ENCODE data around the gene CYB561.

- TF ChIP-seq ZSCAN5A (tag by site-specific recombination; IDR thresholded peaks at IDR 0.05) (no peak), CTCF (tag by site-specific recombination; IDR thresholded peaks at IDR 0.05) (no peak), TRIM28 (IDR thresholded peaks at IDR 0.05; ENCODE audit: borderline replicate concordance, low read length) (no peak), SCRT1 (tag by site-specific recombination; IDR thresholded peaks at IDR 0.05; ENCODE audit: borderline replicate concordance) (no peak), YY1 (tag by site-specific recombination; IDR thresholded peaks at IDR 0.05) (no peak), PRDM10 (tag by site-specific recombination; IDR thresholded peaks at IDR 0.05) (no peak), ZNF629 (tag by site-specific recombination; IDR thresholded peaks at IDR 0.05) (no peak), HOXA7 (CRISPR knock-in tag; IDR thresholded peaks at IDR 0.05; ENCODE audit: borderline replicate concordance) (no peak), ZNF37A (tag by site-specific recombination; IDR thresholded peaks at IDR 0.05) (no peak), ZFP69B (tag by site-specific recombination; IDR thresholded peaks at IDR 0.05) (no peak), ZNF514 (tag by site-specific recombination; IDR thresholded peaks at IDR 0.05) (no peak), REST (tag by site-specific recombination; IDR thresholded peaks at IDR 0.05) (no peak), PBX3 (CRISPR knock-in tag; IDR thresholded peaks at IDR 0.05) (no peak), SP7 (tag by site-specific recombination; IDR thresholded peaks at IDR 0.05) (no peak)
Observed at GRCh38 chr17:63398680-63399079, 47.4 kb downstream of the CYB561 start.
